Measurements from ENCODE around the gene SH3PXD2A. TPM values are rescaled to one million over a fixed set of nuclear protein-coding genes. Genes with fewer than 3 reads are reported as not detected.

SH3PXD2A gene
- total and polyA plus RNA-seq, 10 of the 15 experiments (the other 5 are each of a cell fraction or from before 2014, with no cell fraction given): 0.63 to 14.0 (median 4.4) TPM

- ChIA-PET POLR2A (interaction anchor here (0.6 kb wide), 1 partner anchor 9 kb away, joined by 4 read pairs; no protein-coding TSS in a partner anchor), CTCF (interaction anchor here (0.6 kb wide), 1 partner anchor 281 kb away, joined by 3 read pairs; no protein-coding TSS in a partner anchor), SMC1A (ENCODE audit: uncharacterized antibody, unreplicated experiment) (no interaction called here), RAD21 (ENCODE audit: unreplicated experiment) (no interaction called here)
- Histone ChIP-seq H4K20me1 (ENCODE audit: control insufficient read depth, insufficient read depth) (no peaks in the 10 kb centered on the region), H3K27me3 (replicated peaks in 1 of 2; ENCODE audit: control insufficient read depth in 2 of 2, insufficient read depth in 2 of 2, low read length in 1 of 2) (no peaks in the 10 kb centered on the region; a peak in 1 of 4 replicates), H3K4me1 (ENCODE audit: control insufficient read depth, insufficient read depth, low read length) (no peaks in the 10 kb centered on the region), H3K9ac (ENCODE audit: control insufficient read depth, insufficient read depth, low read length) (no peak overlapping the region), H3K4me3 (no peak overlapping the region), H3K36me3 (ENCODE audit: control insufficient read depth in 2 of 2, insufficient read depth in 2 of 2, low read length in 1 of 2) (no peaks in the 10 kb centered on the region), H3K9me3 (replicated peaks; ENCODE audit: control insufficient read depth, insufficient read depth, low read length) (no peaks in the 10 kb centered on the region), H3K4me2 (ENCODE audit: control insufficient read depth, insufficient read depth) (no peak overlapping the region), H3K27ac (ENCODE audit: control insufficient read depth, insufficient read depth) (no peak overlapping the region), H3K79me2 (ENCODE audit: control insufficient read depth, insufficient read depth, low read length) (no peaks in the 10 kb centered on the region), H2AFZ (ENCODE audit: control insufficient read depth, low read depth, low read length) (no peak overlapping the region)
- ATAC-seq (no peak), FAIRE-seq (no peak), DNase-seq (ENCODE audit: low read depth, low spot score) (no peak)
- TF ChIP-seq MXI1 (IDR thresholded peaks at IDR 0.05; ENCODE audit: low read depth, low read length) (no peak), ETV6 (conservative IDR thresholded peaks at IDR 0.05 in 1 of 2, IDR thresholded peaks at IDR 0.05 in 1 of 2; ENCODE audit: borderline replicate concordance in 1 of 2, low read depth in 1 of 2) (no peak), SREBF1 (IDR thresholded peaks at IDR 0.05; ENCODE audit: low read length) (no peak), EED (IDR thresholded peaks at IDR 0.05; ENCODE audit: low read depth) (no peak), YY1 (IDR thresholded peaks at IDR 0.05; ENCODE audit: low read depth, low read length) (no peak), BRCA1 (IDR thresholded peaks at IDR 0.05; ENCODE audit: low read depth, low read length) (no peak), STAT3 (IDR thresholded peaks at IDR 0.05; ENCODE audit: low read depth, low read length) (no peak), BACH1 (IDR thresholded peaks at IDR 0.05; ENCODE audit: borderline replicate concordance) (no peak), SMARCA5 (IDR thresholded peaks at IDR 0.05) (no peak), MTA2 (IDR thresholded peaks at IDR 0.05; ENCODE audit: low read depth) (no peak), USF2 (IDR thresholded peaks at IDR 0.05; ENCODE audit: borderline replicate concordance, low read depth, low read length) (no peak)
- WGBS (ENCODE audit: insufficient coverage, insufficient replicate concordance, low lambda C conversion rate, missing lambda C conversion rate): 74% methylated on average over 5 of the region's 5 CpGs
- BruUV-seq (replicated peaks): no TSS peak
- in situ Hi-C loops (cut with MboI) (no loop called here), intact Hi-C loops (cut with micrococcal nuclease; ENCODE audit: unreplicated experiment) (no loop called here)
Observed at GRCh38 chr10:103822107-103822716, 33.2 kb downstream of the SH3PXD2A start.

Data from GM12878 (cell line).